Activated CD8-positive, alpha-beta memory T cell treated with anti-CD3 and anti-CD28 coated beads, Interleukin-2, amount 10 ng/mL, durations not matched to agents 7 days and 5 days (primary cell): Measurements from ENCODE around the gene CAMTA1. TPM values are rescaled to one million over a fixed set of nuclear protein-coding genes. Genes with fewer than 3 reads are reported as not detected.
"Not testable (repeated sequence)": the region's sequence is repeated elsewhere in the genome, so short reads cannot be mapped to it uniquely, and the experiment has no call there.

Source experiments
- ATAC-seq: fragments of 150-1000 bp; cut with Tn5 transposase; one replicate; pipeline ENCODE4 v1.10.0; 2021; ENCODE audit warnings: moderate library complexity
- CTCF ChIA-PET: fragments of 350-600 bp; sonication (Branson Sonifier 250); formaldehyde crosslinking; loops from one replicate; lab custom pipeline; 2021; ENCODE audit warnings: antibody characterized with exemption; lab: Charles Lee
- DNase-seq: peaks from one replicate; pipeline ENCODE4 v3.0.0-alpha.2; 2020
- H3K27ac Mint-ChIP-seq: one replicate; pipeline ENCODE4 v1.8.0; 2021; ENCODE audit warnings: mild to moderate bottlenecking, mixed read lengths
- H3K27me3 Mint-ChIP-seq: one replicate; pipeline ENCODE4 v1.8.0; 2021; ENCODE audit warnings: mixed read lengths
- H3K36me3 Mint-ChIP-seq: one replicate; pipeline ENCODE4 v1.8.0; 2021; ENCODE audit warnings: mild to moderate bottlenecking, mixed read lengths
- H3K4me1 Mint-ChIP-seq: one replicate; pipeline ENCODE4 v1.8.0; 2021; ENCODE audit warnings: mixed read lengths
- H3K4me3 Mint-ChIP-seq: one replicate; pipeline ENCODE4 v1.8.0; 2021; ENCODE audit warnings: mild to moderate bottlenecking, moderate library complexity, mixed read lengths
- H3K9me3 Mint-ChIP-seq: one replicate; pipeline ENCODE4 v1.8.0; 2022; ENCODE audit warnings: low read depth, mixed read lengths
- total RNA-seq, 2 experiments: library from RNA; stranded (reverse); gene quantifications; one replicate each; pipeline ENCODE4 v1.2.3, GENCODE V29; 2021

CAMTA1 gene
- total RNA-seq, 2 experiments from 2014 or later = 42.8 to 43.2 TPM

DNA sequence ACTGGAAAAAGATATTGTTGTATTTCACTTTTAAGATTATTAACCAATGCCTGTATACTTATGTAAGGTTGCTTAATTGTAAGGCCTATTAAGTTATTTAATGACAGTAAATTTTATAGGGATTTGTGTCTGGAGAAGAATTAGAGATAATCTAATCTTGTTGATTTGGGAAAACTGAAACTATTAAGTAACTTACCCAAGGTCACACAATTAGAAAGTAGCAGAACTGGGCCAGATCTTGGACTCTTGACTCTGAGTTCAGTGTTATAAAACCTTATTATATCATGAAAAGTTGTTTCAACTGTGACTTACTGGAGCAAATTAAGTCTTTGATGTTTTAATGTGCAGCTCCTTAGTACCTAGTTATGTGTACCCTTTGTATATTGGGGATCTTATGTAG lies 38.5 kb downstream of the CAMTA1 start:
- peaks cover 21% of the 10 kb centered on the region for H3K4me1 Mint-ChIP-seq
- no peak for ATAC-seq
- H3K27ac Mint-ChIP-seq = no peak overlapping the region
- H3K27me3 Mint-ChIP-seq = no peaks in the 10 kb centered on the region
- no peaks in the 10 kb centered on the region for H3K9me3 Mint-ChIP-seq
- no peak for DNase-seq
- CTCF ChIA-PET = no interaction called here
- H3K36me3 Mint-ChIP-seq = peaks cover 3% of the 10 kb centered on the region
- no peak overlapping the region for H3K4me3 Mint-ChIP-seq

DNA sequence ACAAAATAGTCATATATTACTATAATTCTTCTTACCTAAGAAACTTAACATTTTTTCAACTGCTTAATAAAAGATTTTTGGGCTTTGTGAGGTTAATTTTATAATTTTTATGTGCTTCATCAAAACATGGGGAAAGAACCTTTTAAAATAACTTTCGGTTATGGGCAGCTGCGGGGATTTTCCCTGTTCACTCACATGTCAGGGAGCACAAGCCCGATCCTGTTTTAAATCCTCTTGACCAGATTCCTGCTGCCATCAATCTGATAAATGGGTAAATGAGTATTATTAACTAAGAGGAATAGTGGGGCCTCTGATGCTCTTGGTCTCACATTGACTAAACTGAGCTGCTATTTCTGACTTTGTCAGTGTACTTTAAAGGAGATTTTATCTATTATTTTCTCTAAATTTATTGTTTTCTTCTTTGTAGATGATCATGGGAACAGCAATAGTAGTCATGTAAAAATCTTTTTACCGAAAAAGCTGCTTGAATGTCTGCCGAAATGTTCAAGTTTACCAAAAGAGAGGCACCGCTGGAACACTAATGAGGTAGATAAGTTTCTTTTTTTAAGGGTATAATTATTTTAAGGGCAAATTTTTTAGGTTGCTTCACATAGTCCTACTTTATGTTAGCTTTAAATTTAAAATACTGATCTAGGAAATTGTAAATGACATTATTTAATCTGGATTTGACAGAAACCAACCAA lies 39.6 kb downstream of the CAMTA1 start:
- DNase-seq (no peak), ATAC-seq (no peak)
- Mint-ChIP-seq H3K9me3 (no peaks in the 10 kb centered on the region), H3K36me3 (peaks cover 3% of the 10 kb centered on the region), H3K27ac (no peak overlapping the region), H3K27me3 (no peaks in the 10 kb centered on the region), H3K4me3 (no peak overlapping the region), H3K4me1 (peaks cover 15% of the 10 kb centered on the region)
- CTCF ChIA-PET = no interaction called here

DNA sequence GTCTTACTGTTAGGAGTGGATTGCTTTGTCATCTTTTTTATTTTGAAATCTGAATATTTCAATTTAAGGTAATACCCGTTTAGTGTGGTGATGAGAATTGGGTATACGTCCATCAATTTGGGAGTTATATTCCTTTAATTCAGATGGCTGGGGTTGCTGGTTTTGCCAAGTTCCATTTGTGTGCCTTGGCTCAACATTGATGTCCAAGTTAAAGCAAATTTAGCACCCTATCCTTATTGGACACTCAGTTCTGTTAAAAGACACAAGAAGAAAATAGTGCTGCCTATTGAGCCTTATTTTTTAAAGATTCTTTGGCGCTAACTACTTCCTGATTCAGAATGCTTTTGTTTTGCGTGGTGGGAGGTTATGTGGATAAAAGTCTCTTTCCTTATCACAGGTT lies 40.6 kb downstream of the CAMTA1 start:
- DNase-seq = no peak
- ATAC-seq = no peak
- no peak overlapping the region for H3K27ac Mint-ChIP-seq
- H3K9me3 Mint-ChIP-seq = no peaks in the 10 kb centered on the region
- no peaks in the 10 kb centered on the region for H3K27me3 Mint-ChIP-seq
- peaks cover 7% of the 10 kb centered on the region for H3K4me1 Mint-ChIP-seq
- CTCF ChIA-PET = no interaction called here
- H3K4me3 Mint-ChIP-seq = no peak overlapping the region
- peaks cover 3% of the 10 kb centered on the region for H3K36me3 Mint-ChIP-seq

DNA sequence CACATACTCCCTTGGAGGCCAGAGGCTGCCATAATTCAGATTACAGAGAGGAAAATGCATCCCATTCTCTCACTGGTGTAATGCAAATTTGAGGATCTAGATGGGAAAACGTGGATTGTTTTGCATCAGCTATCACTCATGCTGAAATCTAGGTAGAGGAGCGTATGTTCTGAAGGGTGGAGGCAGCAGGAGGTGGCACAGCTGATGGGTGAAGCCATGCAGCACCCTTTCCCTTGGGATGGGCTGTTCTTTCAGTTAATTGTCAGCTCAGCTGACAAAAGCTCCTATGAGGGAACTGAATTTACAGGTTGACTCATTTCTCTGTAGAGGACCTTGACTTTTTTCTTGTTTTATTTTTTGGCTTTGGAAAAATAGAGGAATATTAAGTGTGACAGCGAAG lies 41.8 kb downstream of the CAMTA1 start:
- no peaks in the 10 kb centered on the region for H3K27me3 Mint-ChIP-seq

DNA sequence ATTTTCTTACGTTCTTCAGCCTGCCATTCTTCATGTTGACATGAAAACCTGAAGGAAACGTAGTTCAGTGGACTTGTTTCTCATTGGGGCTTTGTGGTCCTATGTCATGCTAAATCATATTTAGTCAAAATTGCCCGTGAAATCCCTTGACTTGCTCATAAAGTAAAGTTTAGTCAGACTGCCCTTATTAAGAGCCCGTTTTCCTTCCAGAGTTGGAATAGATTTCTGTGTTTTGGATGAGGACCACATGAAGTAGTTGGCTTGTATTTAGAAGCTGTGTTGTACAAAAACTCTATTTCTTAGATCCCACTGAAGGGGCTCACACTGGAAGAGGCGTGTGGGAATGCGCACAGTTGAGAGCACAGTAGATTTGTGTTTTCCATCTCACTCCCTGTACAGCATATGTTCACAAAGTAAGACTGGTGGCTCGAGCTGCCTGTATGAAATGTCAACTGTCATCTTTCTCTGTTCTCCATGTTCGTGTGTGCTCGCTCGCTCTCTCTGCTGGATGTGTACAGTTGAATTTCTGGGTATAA lies 42.4 kb downstream of the CAMTA1 start:
- no peak for ATAC-seq

More for the DNA sequence above, 41.8 kb downstream of the CAMTA1 start:
- Mint-ChIP-seq H3K4me1 (peaks cover 5% of the 10 kb centered on the region), H3K27ac (no peak overlapping the region), H3K4me3 (no peak overlapping the region), H3K36me3 (peaks cover 3% of the 10 kb centered on the region), H3K9me3 (no peaks in the 10 kb centered on the region)
- DNase-seq (no peak), ATAC-seq (no peak)
- CTCF ChIA-PET = no interaction called here

DNA sequence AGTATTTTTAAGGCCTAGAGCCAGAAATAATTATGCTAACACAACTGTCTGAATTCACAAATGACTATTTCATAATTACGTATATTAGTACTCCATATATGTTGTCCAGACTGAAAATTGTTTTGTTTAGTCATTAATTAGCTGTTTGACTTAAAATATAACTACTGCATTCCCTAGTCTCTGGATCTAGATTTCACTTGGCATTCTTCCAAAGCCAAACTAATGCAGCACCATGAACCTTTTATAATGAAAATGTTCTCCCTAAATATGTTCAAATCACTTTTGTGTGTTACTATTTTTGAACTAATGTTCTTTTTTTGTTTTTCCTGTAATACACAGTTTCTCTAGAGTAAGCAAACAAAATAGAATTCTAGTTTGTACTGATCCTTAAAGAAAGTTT lies 46.1 kb downstream of the CAMTA1 start:
- Mint-ChIP-seq H3K27me3 (no peaks in the 10 kb centered on the region), H3K9me3 (no peaks in the 10 kb centered on the region), H3K27ac (no peak overlapping the region), H3K36me3 (no peaks in the 10 kb centered on the region), H3K4me1 (no peaks in the 10 kb centered on the region), H3K4me3 (no peak overlapping the region)
- ATAC-seq = no peak
- DNase-seq = no peak
- CTCF ChIA-PET = no interaction called here

More for the DNA sequence above, 42.4 kb downstream of the CAMTA1 start:
- no peak overlapping the region for H3K27ac Mint-ChIP-seq
- H3K27me3 Mint-ChIP-seq = no peaks in the 10 kb centered on the region
- H3K4me1 Mint-ChIP-seq = peaks cover 3% of the 10 kb centered on the region
- peaks cover 3% of the 10 kb centered on the region for H3K36me3 Mint-ChIP-seq
- H3K9me3 Mint-ChIP-seq = no peaks in the 10 kb centered on the region
- CTCF ChIA-PET = no interaction called here
- DNase-seq = no peak
- H3K4me3 Mint-ChIP-seq = no peak overlapping the region

DNA sequence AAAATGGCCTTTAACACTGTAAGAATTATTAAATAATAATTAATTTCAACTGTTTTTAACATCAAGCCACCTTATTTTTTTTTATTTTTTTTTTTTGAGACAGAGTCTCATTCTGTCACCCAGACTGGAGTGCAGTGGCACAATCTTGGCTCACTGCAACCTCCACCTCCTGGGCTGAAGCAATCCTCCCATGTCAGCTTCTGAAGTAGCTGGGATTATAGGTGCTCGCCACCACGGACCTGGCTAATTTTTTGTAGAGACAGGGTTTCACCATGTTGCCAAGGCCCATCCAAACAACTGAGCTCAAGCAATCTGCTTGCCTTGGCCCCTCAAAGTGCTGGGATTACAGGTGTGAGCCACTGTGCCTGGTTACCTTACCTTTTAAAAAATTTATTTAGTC lies 46.8 kb downstream of the CAMTA1 start:
- H3K36me3 Mint-ChIP-seq, H3K27ac Mint-ChIP-seq, DNase-seq, H3K9me3 Mint-ChIP-seq, ATAC-seq, H3K27me3 Mint-ChIP-seq, H3K4me3 Mint-ChIP-seq, H3K4me1 Mint-ChIP-seq, CTCF ChIA-PET: not testable (repeated sequence)

DNA sequence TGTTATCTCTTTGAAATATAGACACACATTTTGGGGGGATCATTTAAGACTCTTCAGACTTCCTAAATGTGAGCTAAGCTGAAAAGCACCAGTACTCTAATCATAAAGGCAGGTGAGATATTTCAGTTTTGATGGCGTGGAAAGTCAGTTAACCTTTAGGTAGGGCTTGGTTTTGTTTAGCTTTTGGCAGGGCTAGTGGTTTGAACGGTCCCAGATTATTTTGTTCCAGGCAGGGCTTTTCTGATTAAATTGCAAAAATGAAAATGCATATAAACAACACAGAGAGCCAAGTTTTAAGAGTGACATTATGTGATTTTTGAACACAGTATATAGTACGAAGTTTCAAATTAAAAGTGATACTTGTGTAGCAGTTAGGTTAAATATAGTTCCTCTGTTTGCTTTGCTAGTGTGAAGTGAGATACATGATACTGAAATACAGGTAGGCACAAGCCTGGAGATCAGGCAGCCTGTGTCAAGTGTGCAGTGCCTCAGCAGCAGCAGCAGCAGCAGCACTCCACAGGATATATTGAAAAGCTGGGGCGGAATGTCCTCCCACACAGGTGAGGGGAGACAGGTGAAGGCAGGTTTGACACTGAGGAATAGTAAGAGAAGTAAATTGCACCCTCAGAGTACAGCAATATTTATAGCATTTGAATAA lies 47.4 kb downstream of the CAMTA1 start:
- Mint-ChIP-seq H3K4me1 (no peaks in the 10 kb centered on the region), H3K9me3 (no peaks in the 10 kb centered on the region), H3K4me3 (no peak overlapping the region), H3K36me3 (no peaks in the 10 kb centered on the region), H3K27me3 (no peaks in the 10 kb centered on the region), H3K27ac (no peak overlapping the region)
- CTCF ChIA-PET = no interaction called here
- DNase-seq (no peak), ATAC-seq (no peak)

DNA sequence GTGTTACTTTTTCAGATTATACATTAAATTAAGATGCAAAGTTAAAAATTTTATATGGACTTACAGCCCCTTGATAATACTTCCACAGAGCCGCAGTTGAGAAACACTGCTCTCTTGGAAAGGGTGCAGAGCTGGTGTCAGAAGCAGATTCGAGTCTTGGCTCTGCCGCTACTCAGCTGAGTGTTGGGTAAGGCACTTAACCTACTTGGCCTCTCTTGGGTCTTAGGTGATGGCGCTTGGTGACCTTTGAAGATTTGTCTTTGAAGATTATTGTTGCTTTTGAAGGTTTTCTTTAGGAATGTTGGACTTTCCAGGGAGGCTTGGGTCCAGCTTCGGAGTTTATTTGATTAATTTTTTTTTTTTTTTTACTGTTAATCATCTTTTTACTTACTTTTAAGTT lies 48.5 kb downstream of the CAMTA1 start:
- Mint-ChIP-seq H3K4me1 (no peaks in the 10 kb centered on the region), H3K27me3 (no peaks in the 10 kb centered on the region), H3K36me3 (no peaks in the 10 kb centered on the region), H3K9me3 (no peaks in the 10 kb centered on the region), H3K4me3 (no peak overlapping the region), H3K27ac (no peak overlapping the region)
- CTCF ChIA-PET = no interaction called here
- ATAC-seq (no peak), DNase-seq (no peak)

DNA sequence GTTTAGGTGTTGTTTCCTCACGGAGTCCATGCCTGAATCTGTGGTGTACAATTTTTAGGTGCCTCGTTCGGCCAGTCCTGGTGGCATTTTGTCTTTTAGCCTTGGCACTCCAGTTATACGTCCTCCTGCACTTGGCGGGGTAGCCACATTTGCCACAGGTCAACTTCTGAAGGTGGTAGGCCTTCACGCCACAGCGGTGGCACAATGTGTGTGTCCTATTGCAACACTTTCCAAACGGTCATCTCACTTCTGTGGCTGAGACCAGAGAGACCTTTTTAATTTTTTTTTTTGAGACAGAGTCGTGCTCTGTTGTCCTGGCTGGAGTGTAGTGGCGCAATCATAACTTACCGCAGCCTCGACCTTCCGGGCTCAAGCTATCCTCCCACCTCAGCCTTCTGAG lies 49.1 kb downstream of the CAMTA1 start:
- no peaks in the 10 kb centered on the region for H3K4me1 Mint-ChIP-seq
- no peaks in the 10 kb centered on the region for H3K9me3 Mint-ChIP-seq
- ATAC-seq = no peak
- no peak overlapping the region for H3K27ac Mint-ChIP-seq
- CTCF ChIA-PET = no interaction called here
- H3K27me3 Mint-ChIP-seq = no peaks in the 10 kb centered on the region
- DNase-seq = no peak
- no peaks in the 10 kb centered on the region for H3K36me3 Mint-ChIP-seq
- H3K4me3 Mint-ChIP-seq = no peak overlapping the region

DNA sequence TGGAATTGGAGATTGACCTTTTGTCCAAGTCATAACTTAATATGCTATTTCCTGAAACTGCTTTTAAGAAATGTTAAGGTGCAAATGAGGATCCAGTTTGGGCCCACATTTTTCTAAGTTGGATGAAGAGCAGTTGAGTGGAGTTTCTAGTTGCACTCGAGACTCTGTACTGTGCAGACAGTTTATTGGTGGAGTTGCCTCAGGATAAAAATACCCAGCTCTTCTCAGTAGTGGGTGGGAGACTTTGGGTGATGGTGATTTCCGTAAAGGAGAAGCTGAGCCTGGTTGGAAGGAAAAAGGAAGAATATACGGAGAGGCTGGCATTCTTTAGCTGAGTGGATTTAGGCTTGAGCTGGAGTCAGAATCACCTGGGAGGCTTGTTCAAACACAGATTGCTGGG lies 49.9 kb downstream of the CAMTA1 start:
- Mint-ChIP-seq H3K27ac (no peak overlapping the region), H3K9me3 (no peaks in the 10 kb centered on the region), H3K4me3 (no peak overlapping the region), H3K27me3 (no peaks in the 10 kb centered on the region), H3K4me1 (no peaks in the 10 kb centered on the region), H3K36me3 (no peaks in the 10 kb centered on the region)
- no peak for DNase-seq
- no peak for ATAC-seq
- CTCF ChIA-PET = no interaction called here

DNA sequence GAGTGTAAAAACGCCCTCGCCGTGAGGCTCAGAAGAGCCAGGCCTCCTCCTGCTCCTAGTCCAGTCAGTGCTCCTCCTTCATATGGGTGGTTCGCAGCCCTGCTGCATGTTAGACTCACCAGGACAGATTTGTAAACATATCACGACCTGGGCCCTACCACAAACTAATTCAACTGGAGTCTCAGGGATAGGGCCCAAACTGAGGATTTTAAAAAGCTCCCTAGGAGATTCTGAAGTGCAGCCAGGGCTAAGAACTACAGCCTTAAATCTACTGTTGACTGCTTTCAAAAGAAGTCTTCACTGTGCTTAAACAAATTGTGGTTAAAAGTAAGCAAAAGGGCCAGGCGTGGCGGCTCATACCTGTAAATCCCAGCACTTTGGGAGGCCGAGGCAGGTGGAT lies 57.0 kb downstream of the CAMTA1 start:
- Mint-ChIP-seq H3K9me3 (peaks cover 5% of the 10 kb centered on the region), H3K36me3 (peaks cover 20% of the 10 kb centered on the region), H3K4me3 (no peak overlapping the region), H3K4me1 (no peaks in the 10 kb centered on the region), H3K27ac (no peak overlapping the region), H3K27me3 (no peaks in the 10 kb centered on the region)
- CTCF ChIA-PET = no interaction called here
- ATAC-seq (no peak), DNase-seq (no peak)

DNA sequence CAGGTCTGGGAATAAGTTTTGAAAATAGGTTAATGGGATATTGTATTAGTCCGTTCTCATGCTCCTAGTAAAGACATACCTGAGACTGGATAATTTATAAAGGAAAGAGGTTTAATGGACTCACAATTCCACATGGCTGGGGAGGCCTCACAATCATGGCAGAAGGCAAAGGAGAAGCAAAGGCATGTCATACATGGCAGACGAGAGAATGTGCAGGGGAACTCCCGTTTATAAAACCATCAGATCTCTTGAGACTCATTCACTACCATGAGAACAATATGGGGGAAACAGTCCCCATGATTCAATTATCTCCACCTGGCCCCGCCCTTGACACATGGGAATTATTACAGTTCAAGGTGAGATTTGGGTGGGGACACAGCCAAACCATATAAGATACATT lies 60.5 kb downstream of the CAMTA1 start:
- ATAC-seq, H3K9me3 Mint-ChIP-seq, H3K27me3 Mint-ChIP-seq, DNase-seq, H3K27ac Mint-ChIP-seq, CTCF ChIA-PET, H3K4me1 Mint-ChIP-seq, H3K4me3 Mint-ChIP-seq: not testable (repeated sequence)
- peaks cover 24% of the 10 kb centered on the region for H3K36me3 Mint-ChIP-seq

DNA sequence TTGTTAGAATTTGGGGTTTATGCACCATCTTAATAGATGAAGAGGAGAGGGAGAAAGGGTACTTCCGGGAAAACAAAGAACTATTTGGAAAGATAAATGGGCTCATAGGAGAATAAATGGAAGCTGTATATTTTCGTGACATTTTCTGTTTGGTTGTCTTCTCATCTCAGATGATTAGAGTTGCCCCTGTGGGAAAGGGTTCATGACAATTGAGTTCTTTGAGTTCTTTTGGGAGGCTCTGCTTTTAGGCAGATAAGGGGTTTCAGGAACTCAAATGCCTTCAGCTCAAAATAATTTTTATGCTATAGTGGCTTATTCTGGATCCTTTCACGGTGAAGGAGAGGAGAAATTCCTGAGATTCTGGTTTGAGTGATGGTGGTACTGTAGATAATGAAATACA lies 63.6 kb downstream of the CAMTA1 start:
- CTCF ChIA-PET = no interaction called here
- no peak overlapping the region for H3K27ac Mint-ChIP-seq

More for the DNA sequence above, 63.6 kb downstream of the CAMTA1 start:
- H3K27me3 Mint-ChIP-seq = no peaks in the 10 kb centered on the region
- peaks cover 5% of the 10 kb centered on the region for H3K9me3 Mint-ChIP-seq
- no peak overlapping the region for H3K4me3 Mint-ChIP-seq
- no peak for DNase-seq
- H3K4me1 Mint-ChIP-seq = no peaks in the 10 kb centered on the region
- ATAC-seq = no peak
- peaks cover 30% of the 10 kb centered on the region for H3K36me3 Mint-ChIP-seq
